HPDE6-E6E7 (cell line): ENCODE results near the gene BPNT1.
A peak's percentile ranks its signal among the peaks of the same experiment; 100 is the strongest.
"Not testable (repeated sequence)": the region's sequence is repeated elsewhere in the genome, so short reads cannot be mapped to it uniquely, and the experiment has no call there.

Experiments
- DNase-seq: peaks from one replicate; pipeline ENCODE4 v3.0.0; 2011; ENCODE audit warnings: missing footprints; ENCODE audit errors: extremely low spot score

BPNT1 gene

DNA sequence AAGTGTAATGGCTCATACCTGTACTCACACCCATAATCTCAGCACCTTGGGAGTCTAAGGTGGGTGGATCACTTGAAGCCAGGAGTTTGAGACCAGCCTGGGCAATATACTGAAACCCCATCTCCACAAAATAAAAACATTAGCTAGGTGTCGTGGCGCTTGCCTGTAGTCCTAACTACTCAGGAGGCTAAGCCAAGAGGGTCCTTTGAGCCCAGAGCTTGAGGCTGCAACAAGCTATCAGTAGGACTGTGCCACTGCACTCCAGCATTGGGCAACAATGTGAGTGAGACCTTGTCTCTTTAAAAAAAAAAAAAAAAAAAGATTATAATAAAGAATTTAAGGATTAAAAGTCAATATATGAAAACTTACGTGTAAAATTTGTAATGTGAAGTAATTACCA, 11.7 kb downstream of the BPNT1 start:
- no peak for DNase-seq

DNA sequence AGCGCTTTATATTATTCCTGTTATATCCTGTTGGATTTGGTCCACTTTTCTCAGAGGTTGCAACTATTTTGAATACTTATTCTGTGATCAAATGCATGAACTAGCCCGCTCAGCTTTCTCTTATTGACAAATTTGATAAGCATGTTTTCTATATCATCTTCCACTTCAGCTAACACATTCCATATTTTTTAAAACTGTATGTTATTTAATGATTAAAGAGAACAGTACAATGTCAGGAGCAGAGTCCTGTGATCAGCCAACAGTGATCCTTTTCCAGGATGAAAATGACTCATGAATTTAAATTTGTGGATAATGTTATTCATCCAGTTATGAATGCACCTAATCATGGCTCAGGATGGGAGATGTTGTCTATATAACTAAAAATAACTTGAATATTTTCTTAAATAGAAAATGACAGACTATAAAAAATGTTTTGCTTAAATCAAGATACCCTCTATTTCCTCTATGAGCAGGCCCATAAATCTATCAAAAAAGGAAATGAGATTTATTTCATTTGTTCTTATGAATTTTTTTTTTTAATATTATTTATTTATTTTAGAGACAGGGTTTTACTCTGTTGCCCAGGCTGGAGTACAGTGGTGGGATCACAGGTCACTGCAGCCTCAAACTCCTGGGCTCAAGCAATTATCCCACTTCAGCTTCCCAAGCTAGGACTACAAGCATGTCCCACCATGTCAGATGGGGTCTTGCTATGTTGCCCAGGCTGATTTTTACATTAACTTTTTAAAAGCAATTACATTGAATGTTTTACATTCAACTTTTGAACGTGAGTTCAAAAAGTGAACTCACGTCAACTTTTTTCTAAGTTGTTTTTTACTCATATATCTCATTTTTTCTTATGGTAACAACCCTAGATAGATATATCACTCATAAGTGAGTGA, 12.5 kb downstream of the BPNT1 start:
- DNase-seq: no peak

DNA sequence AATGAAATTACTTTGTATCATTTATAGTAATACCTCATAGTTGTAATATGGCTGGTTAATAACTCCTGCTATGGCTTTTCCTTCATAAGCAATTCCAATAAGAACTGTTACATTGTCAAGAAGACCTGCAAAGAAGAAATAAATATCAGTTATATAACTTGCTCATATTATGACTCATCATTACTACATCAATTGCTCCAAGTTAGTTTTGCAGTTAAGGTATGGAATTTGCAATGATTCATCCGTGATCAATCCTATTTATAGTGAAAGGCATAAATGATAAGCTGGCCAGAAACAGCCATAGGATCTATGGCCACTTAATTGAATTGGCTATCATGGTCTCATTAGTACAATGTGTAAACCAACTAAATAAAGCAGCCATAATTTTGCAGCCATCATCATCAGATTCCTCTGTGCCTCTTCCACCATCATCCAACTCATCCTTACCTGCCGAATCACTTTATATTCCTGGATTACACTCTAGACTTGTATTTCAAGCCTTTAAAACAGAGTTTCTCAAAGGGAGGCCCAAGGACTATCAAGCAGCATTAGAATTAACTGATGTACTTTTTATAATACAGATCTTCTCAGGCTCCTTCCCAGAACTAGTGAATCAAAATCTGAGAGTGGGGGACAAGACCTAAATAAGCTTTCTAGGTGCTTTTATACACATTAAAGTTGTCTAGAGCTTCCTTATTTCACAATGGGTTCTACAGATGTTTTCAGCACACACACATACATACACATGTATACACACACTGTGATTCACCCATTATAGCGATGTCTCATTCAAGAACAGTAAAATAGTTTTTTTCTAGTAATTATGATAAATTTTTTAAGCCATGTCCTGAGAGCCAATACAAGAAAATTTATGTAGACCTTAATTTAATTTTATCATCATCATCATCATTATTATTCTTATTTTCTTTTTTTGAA, 22.1 kb downstream of the BPNT1 start:
- peak; percentile 19 for DNase-seq

GRCh38 chr1:220062629-220063028, 27.0 kb downstream of the BPNT1 start:
- DNase-seq: no peak

DNA sequence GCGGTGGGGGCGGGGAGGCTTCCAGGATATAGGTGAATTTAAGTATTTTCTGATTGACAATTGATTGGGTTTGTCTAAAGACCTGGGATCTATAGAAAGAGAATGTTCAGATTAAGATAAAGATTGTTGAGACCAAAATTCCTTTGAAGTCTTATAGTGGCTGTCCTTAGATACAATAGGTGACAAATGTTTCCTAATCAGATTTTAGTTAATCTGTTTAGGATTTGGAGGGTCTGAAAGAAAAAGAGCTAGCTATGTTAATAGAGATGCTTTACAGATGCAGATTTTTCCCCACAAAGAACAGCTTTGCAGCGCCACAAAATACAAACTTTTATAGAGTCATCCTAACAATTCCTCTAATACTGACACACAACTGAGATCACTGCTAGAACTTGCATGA, 28.7 kb downstream of the BPNT1 start:
- no peak for DNase-seq

GRCh38 chr1:220056374-220056773, 33.2 kb downstream of the BPNT1 start:
- DNase-seq: no peak

DNA sequence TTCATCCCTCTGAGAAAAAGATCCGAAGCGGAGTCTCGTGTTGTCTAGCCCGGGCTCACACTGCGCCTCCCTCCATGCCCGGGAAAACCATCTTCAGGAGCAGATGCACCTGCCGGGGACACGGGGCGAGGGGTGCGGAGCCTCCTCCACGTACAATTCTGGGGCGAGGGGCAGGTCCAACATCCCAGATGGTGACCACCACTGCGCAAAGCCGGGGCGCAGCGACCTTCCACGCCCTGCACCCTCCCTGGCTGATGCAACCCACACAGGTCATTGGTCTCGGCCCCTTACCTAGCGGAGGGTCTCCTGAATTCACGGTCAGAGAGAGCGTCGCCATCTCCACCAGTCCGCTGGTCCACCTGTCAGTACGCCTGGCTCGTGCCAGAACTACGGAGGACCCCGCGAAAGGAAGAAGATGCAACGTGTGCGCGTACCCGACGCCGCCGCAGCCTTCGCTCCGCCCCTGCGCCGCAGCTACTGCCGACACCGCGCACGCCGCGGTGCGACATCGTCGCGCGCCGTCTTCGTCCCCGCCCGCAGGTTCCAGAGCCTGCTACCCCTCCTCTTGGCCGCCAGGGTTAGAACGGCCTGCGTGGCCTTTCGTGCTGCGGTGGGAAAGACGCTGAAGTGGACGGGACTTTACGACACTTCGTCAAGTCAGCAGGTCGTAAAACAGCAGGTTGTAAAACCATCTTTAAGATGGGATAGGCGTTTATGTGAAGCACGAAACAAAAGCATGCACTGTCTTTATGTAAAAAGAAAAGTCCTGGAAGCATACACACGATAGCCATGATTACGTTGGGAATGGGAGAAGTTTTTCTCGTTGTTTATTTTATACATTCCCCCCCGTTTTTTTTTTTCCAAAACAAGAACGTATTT, 43.3 kb downstream of the BPNT1 start, which contains the start of gene EPRS1:
Gene EPRS1 (minus strand): TSS at position 454 of the 879 bp plus-strand sequence. CDS start 117 bp downstream, at position 337.
- peak; percentile 93 for DNase-seq

GRCh38 chr1:220045356-220046051, 44.1 kb downstream of the BPNT1 start:
- DNase-seq: no peak

GRCh38 chr1:220044678-220045355, 44.8 kb downstream of the BPNT1 start:
- DNase-seq: no peak

- DNase-seq: no peak
Measured at GRCh38 chr1:220043646-220044045, 45.9 kb downstream of the BPNT1 start.

- no peak for DNase-seq
Measured at GRCh38 chr1:220040028-220040596, 49.5 kb downstream of the BPNT1 start.

- no peak for DNase-seq
Measured at GRCh38 chr1:220038640-220039039, 50.9 kb downstream of the BPNT1 start.

- not testable (repeated sequence) for DNase-seq
Measured at GRCh38 chr1:220037810-220038209, 51.8 kb downstream of the BPNT1 start.

DNA sequence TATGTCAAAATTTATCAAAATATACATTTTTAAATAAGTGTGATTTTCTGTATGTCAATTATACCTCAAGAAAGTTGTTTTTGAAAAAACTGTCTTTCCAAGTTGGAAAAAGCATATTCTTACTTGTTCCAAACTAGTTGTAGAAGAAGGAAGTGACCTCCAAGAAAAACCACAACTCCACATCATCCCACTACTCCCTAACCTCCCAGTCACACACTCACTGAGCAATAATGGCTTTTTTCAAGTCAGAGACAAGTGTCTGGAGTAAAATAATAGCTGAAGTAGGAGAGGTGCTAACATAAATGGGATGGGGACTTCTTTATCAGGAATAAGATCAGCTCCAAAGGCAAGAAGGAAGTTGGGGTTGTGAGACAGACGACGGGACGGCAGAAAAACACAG, 56.7 kb downstream of the BPNT1 start:
- no peak for DNase-seq

DNA sequence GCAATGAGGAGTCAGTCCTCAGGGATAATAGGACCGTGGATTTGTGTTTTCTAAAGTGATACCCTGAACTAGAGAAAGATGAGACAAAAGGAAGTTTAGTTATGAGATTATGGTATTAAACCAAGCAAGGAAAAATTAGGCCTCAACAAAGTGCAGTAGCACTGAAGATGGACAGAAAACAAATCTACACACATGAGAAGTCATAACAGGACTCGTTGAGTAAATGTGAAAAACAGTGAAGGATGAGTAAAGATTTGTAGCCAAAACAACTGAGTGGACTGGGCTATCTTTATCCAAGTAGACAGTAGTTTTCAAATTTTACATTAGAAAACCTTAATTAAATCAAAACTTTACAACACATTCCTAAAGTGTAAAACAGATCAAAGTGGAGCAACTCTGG, 58.3 kb downstream of the BPNT1 start:
- DNase-seq: no peak

GRCh38 chr1:220028346-220028895, 61.2 kb downstream of the BPNT1 start:
- DNase-seq: no peak

GRCh38 chr1:220019071-220019470, 70.5 kb downstream of the BPNT1 start:
- no peak for DNase-seq

DNA sequence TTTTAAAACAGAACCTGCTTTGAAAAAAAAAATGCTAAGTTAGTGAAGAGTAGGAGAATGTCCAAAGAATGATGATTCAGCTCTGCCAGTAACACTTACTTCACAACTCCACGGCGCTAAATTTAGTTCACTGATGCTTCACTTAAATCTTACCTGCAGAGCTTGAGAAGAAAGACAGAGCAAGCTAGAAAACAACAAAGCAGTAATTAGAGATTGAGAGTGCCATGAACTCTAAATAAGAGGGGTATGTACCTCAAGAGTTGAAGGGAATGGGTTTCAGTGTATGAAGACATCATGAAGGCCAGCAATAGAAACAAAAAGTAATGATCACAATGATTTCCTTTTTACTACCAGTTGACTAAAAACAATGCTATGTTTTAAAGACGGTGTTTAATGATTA, 76.1 kb downstream of the BPNT1 start:
- DNase-seq: no peak

DNA sequence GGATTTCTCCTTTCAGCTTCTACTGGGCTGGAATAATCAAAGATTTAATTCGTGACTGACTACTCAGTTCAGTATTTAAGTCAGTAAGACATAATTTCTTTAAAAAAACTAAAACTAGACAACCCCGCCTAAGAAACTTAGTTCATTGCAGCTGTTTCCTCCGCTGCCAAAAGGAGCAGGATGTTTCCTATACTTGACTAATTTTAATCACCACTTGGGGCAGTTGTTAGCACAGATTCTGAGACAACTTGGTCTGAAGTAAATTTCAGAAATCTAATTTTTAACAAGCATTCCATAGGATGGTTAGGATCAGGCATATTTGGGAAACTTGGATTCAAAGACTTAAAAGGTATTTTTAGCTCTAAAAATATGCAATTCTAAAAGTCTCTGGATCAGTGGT, 77.3 kb downstream of the BPNT1 start:
- no peak for DNase-seq

DNA sequence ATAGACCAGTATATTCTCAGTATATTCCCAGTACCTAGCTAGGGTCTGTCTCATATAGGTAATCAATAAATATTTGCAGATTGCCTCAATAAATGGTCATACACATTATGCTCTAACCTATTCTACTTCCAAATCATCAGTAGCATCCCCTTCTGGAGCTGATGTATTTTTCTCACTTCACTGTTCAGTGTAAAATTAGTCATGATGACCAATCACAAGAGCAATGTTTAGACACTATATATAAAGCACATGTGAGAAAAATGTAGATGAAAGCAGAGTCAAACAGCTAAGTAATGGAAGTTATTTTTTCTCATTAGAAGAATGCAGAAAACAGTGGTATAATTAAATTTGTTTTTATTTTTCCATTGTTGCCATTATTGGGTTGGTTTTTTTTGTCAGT, 78.0 kb downstream of the BPNT1 start:
- no peak for DNase-seq
